PC-9 (cell line): ENCODE data around the gene RPL5.

Experiments used
- CTCF ChIP-seq: fragments of 200-600 bp; sonication (generic); conservative IDR thresholded peaks from 2 replicates; pipeline ENCODE4 v1.6.1; 2017; ENCODE audit warnings: mixed run types, antibody characterized with exemption, mild to moderate bottlenecking, moderate library complexity
- EZH2 ChIP-seq: fragments of 200-600 bp; sonication (generic); IDR thresholded peaks from 2 replicates; pipeline ENCODE4 v1.8.0; 2017; ENCODE audit warnings: antibody characterized with exemption, low read depth

- TF ChIP-seq CTCF = peak; percentile 100
- no peak for TF ChIP-seq EZH2
Observed at GRCh38 chr1:92858564-92859399, 26.9 kb downstream of the RPL5 start.
